ENCODE results near the gene TMEM184C. TPM values are rescaled to one million over a fixed set of nuclear protein-coding genes. Genes with fewer than 3 reads are reported as not detected.

TMEM184C gene
- total RNA-seq, 1 experiment from 2014 or later = 36.3 TPM

DNA sequence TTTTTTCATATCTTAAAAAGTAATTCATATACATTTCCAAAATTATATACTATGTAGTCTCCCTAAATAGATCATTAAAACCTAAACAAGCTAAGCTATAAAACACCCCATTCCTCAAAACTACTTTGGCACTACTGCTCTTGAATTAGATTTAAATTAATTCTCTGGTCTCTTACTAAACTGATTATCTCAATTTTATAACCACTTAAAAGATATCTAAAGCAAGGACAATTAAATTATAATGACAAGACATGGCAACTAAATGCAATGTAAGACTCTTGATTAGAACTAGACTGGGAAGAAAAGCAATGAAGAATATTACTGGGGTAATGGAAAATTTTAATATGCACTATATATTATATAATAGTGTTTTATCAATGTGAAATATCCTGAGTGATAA, 27.9 kb downstream of the TMEM184C start:
- H3K27me3 ChIP-seq (replicated peaks; ENCODE audit: insufficient read depth, low read depth, low read length, poor library complexity) = no peaks in the 10 kb centered on the region
- POLR2A ChIA-PET (ENCODE audit: low non-redundant PET) = no interaction called here
- H3K4me3 ChIP-seq (ENCODE audit: low read depth, low read length, poor library complexity, severe bottlenecking) = no peak overlapping the region
- no peak for TF ChIP-seq EZH2 (IDR thresholded peaks at IDR 0.05; ENCODE audit: borderline replicate concordance, low read depth, low read length, poor library complexity, severe bottlenecking)
- TF ChIP-seq, protein P1, sequence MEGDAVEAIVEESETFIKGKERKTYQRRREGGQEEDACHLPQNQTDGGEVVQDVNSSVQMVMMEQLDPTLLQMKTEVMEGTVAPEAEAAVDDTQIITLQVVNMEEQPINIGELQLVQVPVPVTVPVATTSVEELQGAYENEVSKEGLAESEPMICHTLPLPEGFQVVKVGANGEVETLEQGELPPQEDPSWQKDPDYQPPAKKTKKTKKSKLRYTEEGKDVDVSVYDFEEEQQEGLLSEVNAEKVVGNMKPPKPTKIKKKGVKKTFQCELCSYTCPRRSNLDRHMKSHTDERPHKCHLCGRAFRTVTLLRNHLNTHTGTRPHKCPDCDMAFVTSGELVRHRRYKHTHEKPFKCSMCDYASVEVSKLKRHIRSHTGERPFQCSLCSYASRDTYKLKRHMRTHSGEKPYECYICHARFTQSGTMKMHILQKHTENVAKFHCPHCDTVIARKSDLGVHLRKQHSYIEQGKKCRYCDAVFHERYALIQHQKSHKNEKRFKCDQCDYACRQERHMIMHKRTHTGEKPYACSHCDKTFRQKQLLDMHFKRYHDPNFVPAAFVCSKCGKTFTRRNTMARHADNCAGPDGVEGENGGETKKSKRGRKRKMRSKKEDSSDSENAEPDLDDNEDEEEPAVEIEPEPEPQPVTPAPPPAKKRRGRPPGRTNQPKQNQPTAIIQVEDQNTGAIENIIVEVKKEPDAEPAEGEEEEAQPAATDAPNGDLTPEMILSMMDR (conservative IDR thresholded peaks at IDR 0.05; ENCODE audit: low read depth, low read length) = no peak
- H3K36me3 ChIP-seq (ENCODE audit: insufficient read depth, low read length, poor library complexity, severe bottlenecking) = no peaks in the 10 kb centered on the region
- CTCF ChIA-PET = no interaction called here
- DNase-seq (ENCODE audit: low spot score) = no peak
- intact Hi-C loops (cut with micrococcal nuclease; ENCODE audit: unreplicated experiment) = no loop called here
- H3K4me1 ChIP-seq (ENCODE audit: insufficient read depth, low read length, poor library complexity, severe bottlenecking) = no peaks in the 10 kb centered on the region
- BruUV-seq (replicated peaks) = no TSS peak
- H3K27ac ChIP-seq (ENCODE audit: low read depth, low read length, poor library complexity, severe bottlenecking) = no peak overlapping the region
- no peaks in the 10 kb centered on the region for H3K9me3 ChIP-seq (ENCODE audit: low read depth, low read length, poor library complexity, severe bottlenecking)

DNA sequence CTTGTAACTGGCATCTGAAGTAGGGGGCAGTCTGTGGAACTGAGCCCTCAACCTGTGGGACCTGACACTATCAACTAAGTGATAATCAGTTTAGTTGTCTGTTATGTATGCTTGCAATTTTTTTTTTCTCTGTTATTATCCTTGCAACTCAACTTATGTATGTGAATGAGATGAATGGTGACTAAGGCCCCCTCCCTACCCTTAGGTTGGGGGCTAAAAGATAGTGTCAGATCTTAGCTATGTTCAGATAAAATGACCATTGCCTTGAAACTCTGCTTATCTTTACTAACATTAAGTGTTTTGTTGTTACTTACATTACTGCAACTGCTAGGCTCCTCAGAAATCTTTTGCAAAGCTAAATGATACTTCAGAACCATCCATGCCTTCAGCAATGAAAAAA, 31.5 kb downstream of the TMEM184C start:
- DNase-seq (ENCODE audit: low spot score) = no peak
- intact Hi-C loops (cut with micrococcal nuclease; ENCODE audit: unreplicated experiment) = no loop called here
- Histone ChIP-seq H3K27ac (ENCODE audit: low read depth, low read length, poor library complexity, severe bottlenecking) (no peak overlapping the region), H3K9me3 (ENCODE audit: low read depth, low read length, poor library complexity, severe bottlenecking) (no peaks in the 10 kb centered on the region), H3K36me3 (ENCODE audit: insufficient read depth, low read length, poor library complexity, severe bottlenecking) (peaks cover 3% of the 10 kb centered on the region), H3K27me3 (replicated peaks; ENCODE audit: insufficient read depth, low read depth, low read length, poor library complexity) (no peaks in the 10 kb centered on the region), H3K4me3 (ENCODE audit: low read depth, low read length, poor library complexity, severe bottlenecking) (no peak overlapping the region), H3K4me1 (ENCODE audit: insufficient read depth, low read length, poor library complexity, severe bottlenecking) (no peaks in the 10 kb centered on the region)
- POLR2A ChIA-PET (ENCODE audit: low non-redundant PET) = no interaction called here
- TF ChIP-seq EZH2 (IDR thresholded peaks at IDR 0.05; ENCODE audit: borderline replicate concordance, low read depth, low read length, poor library complexity, severe bottlenecking) = no peak
- TF ChIP-seq, protein P1 (conservative IDR thresholded peaks at IDR 0.05; ENCODE audit: low read depth, low read length) = no peak
- CTCF ChIA-PET = no interaction called here
- BruUV-seq (replicated peaks) = no TSS peak

DNA sequence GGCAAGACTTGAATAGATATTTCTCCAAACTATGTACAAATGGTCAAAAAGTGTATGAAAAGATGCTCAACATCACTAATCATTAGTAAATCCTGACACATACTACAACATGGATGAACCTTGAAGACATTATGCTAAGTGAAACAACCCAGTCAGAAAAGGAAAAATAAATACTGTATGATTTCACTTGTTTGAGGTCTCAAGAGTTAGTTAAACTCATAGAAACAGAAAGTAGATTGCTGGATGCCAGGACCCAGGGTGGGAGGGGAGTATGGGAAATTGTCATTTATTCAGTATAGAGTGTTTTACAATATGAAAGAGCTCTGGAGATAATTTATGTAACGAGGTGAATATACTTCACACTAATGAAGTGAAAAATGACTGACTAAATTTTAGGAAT, 34.4 kb downstream of the TMEM184C start:
- no peaks in the 10 kb centered on the region for H3K27me3 ChIP-seq (replicated peaks; ENCODE audit: insufficient read depth, low read depth, low read length, poor library complexity)
- H3K27ac ChIP-seq (ENCODE audit: low read depth, low read length, poor library complexity, severe bottlenecking) = no peak overlapping the region
- TF ChIP-seq, protein P1 (conservative IDR thresholded peaks at IDR 0.05; ENCODE audit: low read depth, low read length) = no peak
- no peak for TF ChIP-seq EZH2 (IDR thresholded peaks at IDR 0.05; ENCODE audit: borderline replicate concordance, low read depth, low read length, poor library complexity, severe bottlenecking)
- DNase-seq (ENCODE audit: low spot score) = no peak
- intact Hi-C loops (cut with micrococcal nuclease; ENCODE audit: unreplicated experiment) = no loop called here
- no peaks in the 10 kb centered on the region for H3K4me1 ChIP-seq (ENCODE audit: insufficient read depth, low read length, poor library complexity, severe bottlenecking)
- no peak overlapping the region for H3K4me3 ChIP-seq (ENCODE audit: low read depth, low read length, poor library complexity, severe bottlenecking)
- POLR2A ChIA-PET (ENCODE audit: low non-redundant PET) = no interaction called here
- peaks cover 3% of the 10 kb centered on the region for H3K36me3 ChIP-seq (ENCODE audit: insufficient read depth, low read length, poor library complexity, severe bottlenecking)
- CTCF ChIA-PET = no interaction called here
- H3K9me3 ChIP-seq (ENCODE audit: low read depth, low read length, poor library complexity, severe bottlenecking) = no peaks in the 10 kb centered on the region
- BruUV-seq (replicated peaks) = no TSS peak
